Osteocyte (in vitro differentiated cells): ENCODE measurements around the gene SPTBN4. TPM values are rescaled to one million over a fixed set of nuclear protein-coding genes. Genes with fewer than 3 reads are reported as not detected.

Source experiments
- DNase-seq: peaks from one replicate; pipeline ENCODE4 v3.0.0; 2021; ENCODE audit warnings: mixed read lengths; ENCODE audit not compliant: unreplicated experiment; ENCODE audit errors: extremely low spot score
- H3K27ac Mint-ChIP-seq: one replicate; pipeline ENCODE4 v1.8.0; 2021; ENCODE audit warnings: mild to moderate bottlenecking, mixed read lengths; ENCODE audit not compliant: unreplicated experiment
- H3K27me3 Mint-ChIP-seq: one replicate; pipeline ENCODE4 v1.8.0; 2021; ENCODE audit warnings: mixed read lengths; ENCODE audit not compliant: unreplicated experiment
- H3K36me3 Mint-ChIP-seq: one replicate; pipeline ENCODE4 v1.8.0; 2021; ENCODE audit warnings: mixed read lengths; ENCODE audit not compliant: unreplicated experiment
- H3K4me1 Mint-ChIP-seq: one replicate; pipeline ENCODE4 v1.8.0; 2021; ENCODE audit warnings: mixed read lengths; ENCODE audit not compliant: unreplicated experiment
- H3K4me3 Mint-ChIP-seq: one replicate; pipeline ENCODE4 v1.8.0; 2021; ENCODE audit warnings: mild to moderate bottlenecking, moderate library complexity, mixed read lengths; ENCODE audit not compliant: unreplicated experiment
- H3K9me3 Mint-ChIP-seq: one replicate; pipeline ENCODE4 v1.8.0; 2021; ENCODE audit warnings: mixed read lengths; ENCODE audit not compliant: unreplicated experiment
- CTCF ChIP-seq: fragments of 200-600 bp; sonication (generic); IDR thresholded peaks from 2 replicates; pipeline ENCODE4 v1.5.0; 2021; ENCODE audit warnings: antibody characterized with exemption, mild to moderate bottlenecking, moderate library complexity
- total RNA-seq: library from RNA; stranded (reverse); gene quantifications from 2 replicates; pipeline ENCODE4 v1.2.1, GENCODE V29; 2021

Gene SPTBN4
- total RNA-seq, 1 donor from 2014 or later, result 0.48 TPM

DNA sequence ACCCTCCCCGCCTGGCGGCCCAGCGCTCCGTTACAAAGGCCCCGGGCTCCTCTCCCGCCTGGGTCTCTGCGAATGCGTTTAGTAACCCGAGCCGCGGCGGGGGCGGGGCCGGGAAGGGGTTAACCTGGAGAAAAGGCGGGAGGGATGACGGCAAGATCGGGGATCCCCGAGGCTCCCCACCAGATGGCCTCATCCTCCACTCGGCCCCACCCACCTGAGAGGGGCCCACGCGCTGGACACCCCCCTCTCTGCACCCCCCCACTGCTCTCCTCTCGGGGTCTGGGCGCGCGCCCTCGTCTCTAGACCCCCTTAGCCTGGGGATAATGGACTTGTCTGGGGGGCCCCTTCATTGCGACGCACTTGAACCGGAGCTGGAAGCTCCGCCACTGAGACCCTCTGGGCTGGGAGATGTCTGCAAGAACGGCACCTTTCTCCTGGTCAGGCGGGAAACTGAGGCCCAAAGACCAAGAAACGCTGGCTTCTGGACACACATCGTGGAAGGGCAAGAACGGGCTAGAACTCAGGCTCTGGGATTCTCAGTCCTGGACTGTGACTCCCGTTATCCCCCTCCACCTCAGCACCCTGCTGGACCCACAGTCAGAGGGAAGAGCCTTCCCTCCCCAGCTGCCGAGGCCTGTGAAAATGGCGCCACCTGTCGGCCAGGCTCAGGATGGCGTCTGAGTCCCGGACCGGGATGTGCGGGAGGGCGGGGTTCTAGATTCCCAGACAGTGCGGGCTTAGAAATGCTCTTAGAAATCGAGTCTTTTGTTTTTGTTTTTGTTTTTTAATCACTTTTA, 131.5 kb downstream of the SPTBN4 start:
- DNase-seq, result peak; percentile 97
- H3K27me3 Mint-ChIP-seq, result peaks cover 13% of the 10 kb centered on the region
- no peak overlapping the region for H3K27ac Mint-ChIP-seq
- H3K4me3 Mint-ChIP-seq, result peak overlapping the region; percentile 67
- TF ChIP-seq CTCF, result peak; percentile 99
- peaks cover 48% of the 10 kb centered on the region for H3K4me1 Mint-ChIP-seq
- H3K36me3 Mint-ChIP-seq, result no peaks in the 10 kb centered on the region
- no peaks in the 10 kb centered on the region for H3K9me3 Mint-ChIP-seq

DNA sequence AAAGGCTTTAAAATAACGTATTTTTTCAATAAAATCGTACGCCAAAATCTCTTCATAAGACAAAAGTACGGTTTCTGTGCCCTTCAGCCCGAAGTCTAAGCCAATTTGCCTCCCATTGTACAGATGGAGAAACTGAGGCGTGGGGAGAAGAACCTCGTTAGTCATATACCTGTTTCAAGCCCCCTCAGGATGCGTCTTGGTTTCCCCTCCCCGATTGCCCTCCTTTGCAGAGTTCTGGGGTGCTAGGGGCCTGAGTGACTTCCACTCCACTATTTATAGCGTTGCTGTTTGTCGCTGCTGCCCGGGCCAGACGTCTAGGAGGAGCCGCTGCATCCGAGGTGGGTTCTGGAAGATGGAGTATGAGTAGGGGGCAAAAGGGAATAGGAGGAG, 132.1 kb downstream of the SPTBN4 start:
- peaks cover 13% of the 10 kb centered on the region for H3K27me3 Mint-ChIP-seq
- no peak overlapping the region for H3K4me3 Mint-ChIP-seq
- TF ChIP-seq CTCF, result no peak
- no peak overlapping the region for H3K27ac Mint-ChIP-seq
- no peaks in the 10 kb centered on the region for H3K9me3 Mint-ChIP-seq
- no peaks in the 10 kb centered on the region for H3K36me3 Mint-ChIP-seq
- peaks cover 54% of the 10 kb centered on the region for H3K4me1 Mint-ChIP-seq
- DNase-seq, result no peak

GRCh38 chr19:40599331-40599901, 132.6 kb downstream of the SPTBN4 start:
- H3K4me1 Mint-ChIP-seq, result peaks cover 57% of the 10 kb centered on the region
- H3K27ac Mint-ChIP-seq, result peak overlapping the region; percentile 46
- H3K9me3 Mint-ChIP-seq, result no peaks in the 10 kb centered on the region
- peak overlapping the region; percentile 23 for H3K4me3 Mint-ChIP-seq
- peaks cover 13% of the 10 kb centered on the region for H3K27me3 Mint-ChIP-seq
- TF ChIP-seq CTCF, result no peak
- no peak for DNase-seq
- H3K36me3 Mint-ChIP-seq, result no peaks in the 10 kb centered on the region

- Mint-ChIP-seq H3K4me1 (peaks cover 53% of the 10 kb centered on the region), H3K27ac (peak overlapping the region; percentile 46), H3K36me3 (no peaks in the 10 kb centered on the region), H3K4me3 (no peak overlapping the region), H3K9me3 (no peaks in the 10 kb centered on the region), H3K27me3 (peaks cover 13% of the 10 kb centered on the region)
- no peak for DNase-seq
- no peak for TF ChIP-seq CTCF
Observed at GRCh38 chr19:40599902-40600569, 133.2 kb downstream of the SPTBN4 start.

DNA sequence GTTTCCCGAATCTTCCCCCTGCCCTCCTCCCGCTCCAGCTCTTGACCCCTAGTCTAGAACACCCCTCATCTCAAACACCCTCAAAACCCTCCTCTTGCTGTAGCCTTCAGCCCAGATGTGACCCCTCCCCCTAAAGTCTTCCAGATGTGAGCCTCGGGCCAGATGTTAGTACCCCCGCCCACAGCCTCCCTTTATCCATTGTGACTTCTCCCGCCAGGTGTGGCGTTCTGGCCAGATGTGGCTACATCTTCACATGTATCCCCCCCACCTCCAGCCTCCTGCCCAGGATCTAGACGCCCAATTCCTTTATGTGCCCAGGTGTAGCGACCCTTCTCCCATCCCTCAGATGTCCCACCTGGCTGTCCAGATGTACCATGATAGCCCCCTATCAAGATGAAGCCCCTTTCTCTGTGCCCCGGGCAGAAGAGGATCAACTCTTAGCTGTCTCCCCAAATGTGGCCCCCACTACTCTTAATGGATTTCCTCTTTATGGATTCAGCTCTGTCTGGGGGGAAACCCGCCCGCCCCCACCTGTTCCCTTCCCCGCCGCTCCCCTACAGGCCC, 133.9 kb downstream of the SPTBN4 start:
- Mint-ChIP-seq H3K9me3 (no peaks in the 10 kb centered on the region), H3K27me3 (peaks cover 13% of the 10 kb centered on the region), H3K4me1 (peaks cover 57% of the 10 kb centered on the region), H3K27ac (no peak overlapping the region), H3K4me3 (peak overlapping the region; percentile 60), H3K36me3 (no peaks in the 10 kb centered on the region)
- no peak for TF ChIP-seq CTCF
- no peak for DNase-seq
